ENCODE measurements around the gene ZDHHC8.

ZDHHC8 gene

GRCh38 chr22:20182365-20182764 is 50.8 kb downstream of the ZDHHC8 start:
- POLR2A ChIA-PET, result no interaction called here
- TF ChIP-seq, protein P1, sequence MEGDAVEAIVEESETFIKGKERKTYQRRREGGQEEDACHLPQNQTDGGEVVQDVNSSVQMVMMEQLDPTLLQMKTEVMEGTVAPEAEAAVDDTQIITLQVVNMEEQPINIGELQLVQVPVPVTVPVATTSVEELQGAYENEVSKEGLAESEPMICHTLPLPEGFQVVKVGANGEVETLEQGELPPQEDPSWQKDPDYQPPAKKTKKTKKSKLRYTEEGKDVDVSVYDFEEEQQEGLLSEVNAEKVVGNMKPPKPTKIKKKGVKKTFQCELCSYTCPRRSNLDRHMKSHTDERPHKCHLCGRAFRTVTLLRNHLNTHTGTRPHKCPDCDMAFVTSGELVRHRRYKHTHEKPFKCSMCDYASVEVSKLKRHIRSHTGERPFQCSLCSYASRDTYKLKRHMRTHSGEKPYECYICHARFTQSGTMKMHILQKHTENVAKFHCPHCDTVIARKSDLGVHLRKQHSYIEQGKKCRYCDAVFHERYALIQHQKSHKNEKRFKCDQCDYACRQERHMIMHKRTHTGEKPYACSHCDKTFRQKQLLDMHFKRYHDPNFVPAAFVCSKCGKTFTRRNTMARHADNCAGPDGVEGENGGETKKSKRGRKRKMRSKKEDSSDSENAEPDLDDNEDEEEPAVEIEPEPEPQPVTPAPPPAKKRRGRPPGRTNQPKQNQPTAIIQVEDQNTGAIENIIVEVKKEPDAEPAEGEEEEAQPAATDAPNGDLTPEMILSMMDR (IDR thresholded peaks at IDR 0.05; ENCODE audit: control extremely low read depth, extremely low read depth, low read depth, missing control alignments), result no peak
- CTCF ChIA-PET, result no interaction called here
- DNase-seq (ENCODE audit: extremely low spot score), result no peak

DNA sequence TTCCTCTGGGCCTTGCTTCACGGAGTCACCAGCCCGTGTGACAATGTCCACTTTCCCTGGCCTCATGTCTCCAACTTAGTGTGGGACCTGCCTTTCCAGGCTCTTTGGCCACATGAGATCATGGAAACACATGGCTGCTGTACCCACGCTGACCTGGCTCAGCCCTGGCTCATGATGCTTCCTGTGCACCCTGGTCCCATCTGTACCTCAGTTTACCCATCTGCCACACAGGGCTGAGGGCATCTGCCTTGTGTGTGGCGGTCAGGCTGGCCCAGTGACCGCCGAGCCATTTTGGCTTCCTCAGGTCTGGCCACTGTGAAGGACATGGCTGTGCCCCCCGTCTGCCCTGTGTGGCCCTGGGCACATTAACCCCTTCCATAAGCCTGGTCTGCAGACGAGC is 51.5 kb downstream of the ZDHHC8 start:
- ChIA-PET CTCF (no interaction called here), POLR2A (no interaction called here)
- DNase-seq (ENCODE audit: extremely low spot score), result no peak
- TF ChIP-seq, protein P1 (IDR thresholded peaks at IDR 0.05; ENCODE audit: control extremely low read depth, extremely low read depth, low read depth, missing control alignments), result no peak

DNA sequence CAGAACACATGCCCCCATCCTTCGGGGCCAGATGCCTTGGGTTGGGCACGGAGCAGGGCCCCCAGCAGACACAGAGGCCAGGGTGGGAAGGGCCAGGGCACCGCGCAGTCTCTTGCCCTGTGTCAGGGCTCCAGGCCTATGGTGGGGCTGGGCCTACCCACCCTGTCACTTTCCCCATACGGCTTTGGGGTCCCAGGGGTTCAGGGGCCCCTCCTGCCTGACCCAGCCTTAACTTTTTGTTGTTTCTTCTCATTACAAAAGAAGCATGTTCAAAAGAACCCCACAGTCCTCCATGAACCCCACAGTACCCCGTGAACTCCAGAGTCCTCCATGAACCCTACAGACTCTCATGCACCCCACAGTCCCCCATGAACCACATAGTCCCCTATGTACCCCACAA is 52.2 kb downstream of the ZDHHC8 start:
- ChIA-PET POLR2A (no interaction called here), CTCF (no interaction called here)
- no peak for DNase-seq (ENCODE audit: extremely low spot score)
- TF ChIP-seq, protein P1 (IDR thresholded peaks at IDR 0.05; ENCODE audit: control extremely low read depth, extremely low read depth, low read depth, missing control alignments), result no peak

GRCh38 chr22:20184501-20185165 is 53.0 kb downstream of the ZDHHC8 start:
- no peak for DNase-seq (ENCODE audit: extremely low spot score)
- ChIA-PET POLR2A (no interaction called here), CTCF (no interaction called here)
- TF ChIP-seq, protein P1 (IDR thresholded peaks at IDR 0.05; ENCODE audit: control extremely low read depth, extremely low read depth, low read depth, missing control alignments), result no peak

DNA sequence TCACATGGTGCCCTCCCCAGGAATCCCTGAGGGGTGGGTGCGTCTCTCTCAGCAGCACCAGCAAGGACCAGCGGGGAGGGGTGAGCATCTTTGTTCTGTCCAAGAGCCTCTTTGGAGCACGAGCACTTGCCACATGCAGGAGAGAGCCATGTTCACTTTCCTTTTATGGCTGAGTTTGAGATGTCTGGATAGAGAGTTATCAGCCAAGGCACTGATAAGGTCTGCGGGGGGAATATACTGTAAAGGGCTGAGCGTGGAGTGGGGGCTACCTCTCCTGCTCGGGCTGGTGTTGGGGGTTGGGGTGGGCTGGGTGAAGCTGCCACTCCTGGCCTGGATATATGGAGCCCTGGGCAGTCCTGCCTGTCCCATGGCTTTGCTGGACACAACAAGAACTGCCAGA is 54.1 kb downstream of the ZDHHC8 start:
- TF ChIP-seq, protein P1 (IDR thresholded peaks at IDR 0.05; ENCODE audit: control extremely low read depth, extremely low read depth, low read depth, missing control alignments), result no peak
- CTCF ChIA-PET, result no interaction called here
- POLR2A ChIA-PET, result no interaction called here
- DNase-seq (ENCODE audit: extremely low spot score), result no peak

DNA sequence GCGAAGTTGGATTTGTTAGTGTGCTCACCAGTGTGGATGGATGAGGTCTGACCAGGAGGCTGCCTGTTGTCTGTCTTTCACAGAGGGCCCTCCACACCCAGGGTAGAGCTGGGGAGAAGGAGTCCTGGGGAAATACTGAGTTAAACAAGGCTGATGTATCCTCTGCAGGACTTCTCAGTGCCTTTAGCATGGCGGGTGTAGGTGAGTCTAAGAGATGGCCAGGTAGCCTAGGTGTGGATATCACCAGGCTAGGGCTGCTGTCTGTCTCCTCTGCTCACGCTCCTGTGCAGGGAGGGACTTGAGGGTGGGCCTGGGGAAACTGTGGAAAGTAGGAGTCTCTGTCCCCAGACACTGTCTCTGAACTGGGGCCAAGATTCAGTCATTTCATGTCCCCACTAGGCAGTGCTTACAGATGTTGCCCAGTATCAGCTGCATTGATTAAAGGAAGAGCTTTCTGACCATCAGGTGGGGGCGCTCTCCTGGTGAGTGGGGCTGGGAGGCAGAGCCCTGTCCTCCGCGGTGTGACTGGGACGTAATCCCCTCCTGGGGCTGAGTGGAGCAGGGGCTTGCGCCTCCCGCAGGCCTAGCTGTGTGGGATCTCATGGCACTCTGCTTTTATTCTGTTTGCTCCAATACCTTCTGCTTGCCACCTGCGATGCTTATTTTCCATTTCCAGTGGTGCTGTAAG is 54.7 kb downstream of the ZDHHC8 start:
- CTCF ChIA-PET, result interaction anchor here (0.9 to 1.0 kb wide), 2 partner anchors 23 to 29 kb away, joined by 3 read pairs; no protein-coding TSS in a partner anchor
- no peak for DNase-seq (ENCODE audit: extremely low spot score)
- POLR2A ChIA-PET, result no interaction called here
- TF ChIP-seq, protein P1 (IDR thresholded peaks at IDR 0.05; ENCODE audit: control extremely low read depth, extremely low read depth, low read depth, missing control alignments), result no peak
